ENCODE measurements around the gene GNAS-AS1. TPM values are rescaled to one million over a fixed set of nuclear protein-coding genes. Genes with fewer than 3 reads are reported as not detected.

Gene GNAS-AS1
- total and polyA plus RNA-seq, 2 donors (not counting 1 experiment from before 2014, with no cell fraction given), result 1.5 TPM; not detected in 1

GRCh38 chr20:58863044-58863790 is 12.5 kb upstream of the GNAS-AS1 start:
- intact Hi-C loops (cut with micrococcal nuclease), result no loop called here
- CTCF ChIA-PET, result interaction anchor here (0.9 to 6.6 kb wide), 8 partner anchors 11 to 633 kb away, joined by 3 to 58 read pairs (median 4); no protein-coding TSS in a partner anchor
- Histone ChIP-seq H3K4me3 (ENCODE audit: control extremely low read depth in 1 of 5, extremely low read depth in 1 of 5, insufficient read depth in 1 of 5, low read depth in 2 of 5, low read length in 4 of 5) (no peak overlapping the region), H3K27me3 (replicated peaks in 1 of 4; ENCODE audit: control extremely low read depth in 1 of 4, control insufficient read depth in 3 of 4, insufficient read depth in 4 of 4, low read length in 3 of 4) (peaks cover 0 to 7% (median 6%) of the 10 kb centered on the region in 4 experiments), H3K79me2 (ENCODE audit: control insufficient read depth, insufficient read depth, low read length) (no peaks in the 10 kb centered on the region), H4K20me1 (ENCODE audit: control insufficient read depth, insufficient read depth, low read length, poor library complexity, severe bottlenecking) (no peaks in the 10 kb centered on the region), H3K4me2 (replicated peaks; ENCODE audit: low read depth, low read length, poor library complexity, severe bottlenecking) (no peak overlapping the region), H3K9me3 (ENCODE audit: control extremely low read depth in 1 of 3, control insufficient read depth in 2 of 3, insufficient read depth in 1 of 3, low read length in 2 of 3) (no peaks in the 10 kb centered on the region), H3K9ac (ENCODE audit: low read length) (no peak overlapping the region), H3K27ac (ENCODE audit: low read length in 2 of 2) (no peak overlapping the region), H2AFZ (ENCODE audit: insufficient read depth, low read depth, low read length, poor library complexity, severe bottlenecking) (no peak overlapping the region), H3K4me1 (ENCODE audit: control insufficient read depth in 2 of 2, insufficient read depth in 2 of 2, low read length in 2 of 2) (no peaks in the 10 kb centered on the region), H3K36me3 (replicated peaks in 1 of 2; ENCODE audit: control extremely low read depth in 1 of 2, control insufficient read depth in 1 of 2, extremely low read depth in 1 of 2, insufficient read depth in 2 of 2, low read length in 1 of 2) (no peaks in the 10 kb centered on the region)
- POLR2A ChIA-PET, result no interaction called here
- no peaks in the 10 kb centered on the region for H3K4me1 Mint-ChIP-seq
- peaks cover 22% of the 10 kb centered on the region for H3K27me3 Mint-ChIP-seq
- no peak overlapping the region for H3K27ac Mint-ChIP-seq
- TF ChIP-seq CTCF (IDR thresholded peaks at IDR 0.05), result no peak
- no peak for TF ChIP-seq EZH2 (IDR thresholded peaks at IDR 0.05; ENCODE audit: borderline replicate concordance, insufficient read depth, low read depth, low read length, poor library complexity, severe bottlenecking)
- no peak overlapping the region for H3K4me3 Mint-ChIP-seq
- DNase-seq (no peak), ATAC-seq (ENCODE audit: low read depth) (no peak)
- H3K9me3 Mint-ChIP-seq (ENCODE audit: insufficient read depth), result no peaks in the 10 kb centered on the region
- 79% methylated on average over 3 of the region's 7 CpGs for WGBS (ENCODE audit: insufficient coverage)

Measured in B cell (primary cell).